Mesendoderm (in vitro differentiated cells): ENCODE measurements around the gene KLHL17.

Source experiments
- DNase-seq: peaks from one replicate; pipeline ENCODE4 v3.0.0; 2013
- H2AK5ac ChIP-seq: 2 replicates; pipeline ENCODE4 v1.6.1; 2013; ENCODE audit warnings: low read length, inconsistent platforms
- H2BK120ac ChIP-seq: 2 replicates; pipeline ENCODE4 v1.6.1; 2013; ENCODE audit warnings: low read depth, mild to moderate bottlenecking, low read length, moderate library complexity, mixed read lengths
- H2BK15ac ChIP-seq: replicated peaks from 2 replicates; pipeline ENCODE4 v1.6.1; 2013; ENCODE audit warnings: low read depth, mild to moderate bottlenecking, moderate library complexity
- H2BK5ac ChIP-seq: 2 replicates; pipeline ENCODE4 v1.6.1; 2013; ENCODE audit warnings: low read length, inconsistent platforms
- H3K18ac ChIP-seq: 2 replicates; pipeline ENCODE4 v1.6.1; 2013; ENCODE audit warnings: mild to moderate bottlenecking, low read length, mixed read lengths
- H3K23ac ChIP-seq: one replicate; pipeline ENCODE4 v1.6.1; 2013; ENCODE audit warnings: low read length
- H3K27ac ChIP-seq: 2 replicates; pipeline ENCODE4 v1.5.1; 2013; ENCODE audit warnings: low read depth, mild to moderate bottlenecking, inconsistent platforms, low read length, moderate library complexity
- H3K27me3 ChIP-seq: 2 replicates; pipeline ENCODE4 v1.6.1; 2013; ENCODE audit warnings: low read length, control low read depth, mild to moderate bottlenecking, inconsistent platforms; ENCODE audit not compliant: insufficient read depth, poor library complexity
- H3K36me3 ChIP-seq: 2 replicates; pipeline ENCODE4 v1.6.1; 2013; ENCODE audit warnings: low read length, inconsistent platforms; ENCODE audit not compliant: control insufficient read depth, insufficient read depth
- H3K4ac ChIP-seq: one replicate; pipeline ENCODE4 v1.6.1; 2013; ENCODE audit warnings: low read depth, mild to moderate bottlenecking, low read length, moderate library complexity
- H3K4me1 ChIP-seq: 2 replicates; pipeline ENCODE4 v1.6.1; 2013; ENCODE audit warnings: low read depth, low read length, inconsistent platforms; ENCODE audit not compliant: control insufficient read depth
- H3K4me2 ChIP-seq: 2 replicates; pipeline ENCODE4 v1.6.1; 2013; ENCODE audit warnings: low read length
- H3K4me3 ChIP-seq: 2 replicates; pipeline ENCODE4 v1.5.1; 2013; ENCODE audit warnings: mild to moderate bottlenecking, low read length
- H3K56ac ChIP-seq: one replicate; pipeline ENCODE4 v1.6.1; 2013; ENCODE audit warnings: low read length
- H3K79me1 ChIP-seq: 2 replicates; pipeline ENCODE4 v1.6.1; 2013; ENCODE audit warnings: low read length, inconsistent platforms
- H3K79me2 ChIP-seq: 2 replicates; pipeline ENCODE4 v1.6.1; 2013; ENCODE audit warnings: mild to moderate bottlenecking, low read length; ENCODE audit not compliant: control insufficient read depth, insufficient read depth
- H3K9ac ChIP-seq: 2 replicates; pipeline ENCODE4 v1.6.1; 2013; ENCODE audit warnings: low read length, inconsistent platforms
- H4K5ac ChIP-seq: one replicate; pipeline ENCODE4 v1.6.1; 2013; ENCODE audit warnings: low read length
- H4K8ac ChIP-seq: one replicate; pipeline ENCODE4 v1.6.1; 2013; ENCODE audit warnings: low read depth, mild to moderate bottlenecking, control low read depth, low read length, moderate library complexity
- WGBS: extraction: QIAGEN DNeasy Blood & Tissue Kit; methylation state at CpG from one replicate; pipeline ENCODE4 v1.1.7; 2013; ENCODE audit warnings: low lambda C conversion rate, missing lambda C conversion rate; ENCODE audit not compliant: insufficient coverage; ENCODE audit errors: extremely low coverage; 5-methylcytosine and 5-hydroxymethylcytosine counted together

The KLHL17 gene

DNA sequence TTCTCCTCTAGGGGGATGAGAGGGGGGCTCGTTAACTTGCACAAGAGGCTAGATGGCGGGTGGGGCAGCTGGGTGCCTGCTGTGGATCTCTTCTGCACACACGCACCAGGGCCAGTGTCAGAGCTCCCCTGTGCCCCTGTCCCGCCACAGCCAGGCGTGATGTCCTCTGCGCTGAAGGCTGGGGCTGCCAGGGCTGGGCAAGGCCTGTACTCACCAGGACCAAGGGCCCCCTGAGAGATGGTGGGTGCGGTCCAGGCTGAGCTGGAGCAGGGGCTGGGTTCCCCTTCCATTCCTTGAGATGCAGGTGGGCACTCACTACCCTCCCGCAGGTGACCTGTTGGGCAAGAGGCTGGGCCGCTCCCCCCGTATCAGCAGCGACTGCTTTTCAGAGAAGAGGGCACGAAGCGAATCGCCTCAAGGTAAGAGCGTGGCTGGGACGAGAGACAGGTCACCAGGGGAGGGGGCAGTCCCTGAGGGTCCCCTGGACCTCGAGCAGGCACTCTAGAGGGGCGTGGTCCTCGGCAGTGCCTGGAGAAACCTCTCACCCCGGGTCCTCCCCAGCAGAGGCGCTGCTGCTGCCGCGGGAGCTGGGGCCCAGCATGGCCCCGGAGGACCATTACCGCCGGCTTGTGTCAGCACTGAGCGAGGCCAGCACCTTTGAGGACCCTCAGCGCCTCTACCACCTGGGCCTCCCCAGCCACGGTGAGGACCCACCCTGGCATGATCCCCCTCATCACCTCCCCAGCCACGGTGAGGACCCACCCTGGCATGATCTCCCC, 21.5 kb upstream of the KLHL17 start:
- DNase-seq, result peak; percentile 75
- Histone ChIP-seq H2BK5ac (peak overlapping the region; percentile 59), H3K79me1 (no peaks in the 10 kb centered on the region), H3K4me3 (no peak overlapping the region), H3K4ac (peak overlapping the region; percentile 89), H4K8ac (no peak overlapping the region), H3K4me1 (peaks cover 15% of the 10 kb centered on the region), H2BK15ac (no peak overlapping the region), H3K79me2 (no peaks in the 10 kb centered on the region), H3K23ac (peak overlapping the region; percentile 38), H2BK120ac (no peak overlapping the region), H3K56ac (peak overlapping the region; percentile 89), H4K5ac (no peak overlapping the region), H3K9ac (peak overlapping the region; percentile 60), H2AK5ac (no peak overlapping the region), H3K27ac (no peak overlapping the region), H3K18ac (peak overlapping the region; percentile 5), H3K4me2 (no peak overlapping the region), H3K36me3 (no peaks in the 10 kb centered on the region), H3K27me3 (no peaks in the 10 kb centered on the region)
- WGBS, result no CpG with 5 or more reads among the region's 30 CpGs

DNA sequence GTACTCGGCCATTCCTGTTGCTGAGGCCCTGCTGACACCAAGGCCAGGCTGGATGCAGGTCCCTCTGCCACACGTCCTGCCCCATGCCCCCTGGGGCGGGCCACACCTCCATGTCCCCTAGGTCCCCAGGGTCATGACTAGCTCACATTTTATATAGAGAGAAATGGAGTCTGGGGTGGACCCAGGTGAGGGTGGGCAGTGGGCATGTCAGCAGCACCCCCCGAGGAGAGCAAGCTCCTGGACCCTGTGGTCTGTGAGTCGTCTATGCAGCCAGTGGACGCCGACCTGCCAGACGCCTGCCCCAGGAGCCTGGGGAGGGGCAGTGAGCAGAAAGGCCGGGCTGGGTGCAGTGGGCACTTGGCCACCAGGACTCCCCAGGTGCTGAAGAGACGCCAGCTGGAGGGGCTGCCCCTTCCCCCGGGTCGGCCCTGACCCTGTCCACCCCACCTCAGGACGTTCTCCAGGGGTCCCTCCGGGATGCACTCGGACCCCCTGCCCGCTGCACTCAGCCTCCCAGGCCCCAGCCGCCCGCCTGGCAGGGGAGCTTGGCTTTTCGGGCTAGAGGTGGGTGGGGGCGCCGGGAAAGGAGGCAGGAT, 20.8 kb upstream of the KLHL17 start:
- Histone ChIP-seq H3K4me2 (no peak overlapping the region), H3K23ac (peak overlapping the region; percentile 38), H2AK5ac (no peak overlapping the region), H3K4me3 (no peak overlapping the region), H4K8ac (no peak overlapping the region), H3K79me1 (no peaks in the 10 kb centered on the region), H3K4ac (peak overlapping the region; percentile 89), H2BK5ac (peak overlapping the region; percentile 59), H3K27ac (no peak overlapping the region), H3K9ac (peak overlapping the region; percentile 60), H3K27me3 (no peaks in the 10 kb centered on the region), H3K36me3 (no peaks in the 10 kb centered on the region), H3K18ac (peak overlapping the region; percentile 47), H2BK15ac (no peak overlapping the region), H3K56ac (peak overlapping the region; percentile 89), H3K79me2 (no peaks in the 10 kb centered on the region), H2BK120ac (no peak overlapping the region), H3K4me1 (peaks cover 15% of the 10 kb centered on the region), H4K5ac (no peak overlapping the region)
- no CpG with 5 or more reads among the region's 21 CpGs for WGBS
- DNase-seq, result no peak

- WGBS, result no CpG with 5 or more reads among the region's 86 CpGs
- DNase-seq, result peak; percentile 80
- Histone ChIP-seq H3K27ac (peak overlapping the region; percentile 36), H3K4ac (peak overlapping the region; percentile 98), H3K36me3 (no peaks in the 10 kb centered on the region), H2AK5ac (no peak overlapping the region), H4K8ac (no peak overlapping the region), H3K18ac (peak overlapping the region; percentile 61), H3K4me1 (peaks cover 9% of the 10 kb centered on the region), H2BK5ac (peak overlapping the region; percentile 62), H2BK120ac (peak overlapping the region; percentile 14), H3K79me2 (no peaks in the 10 kb centered on the region), H3K4me2 (peak overlapping the region; percentile 60), H3K56ac (peak overlapping the region; percentile 96), H3K27me3 (no peaks in the 10 kb centered on the region), H4K5ac (no peak overlapping the region), H3K23ac (peak overlapping the region; percentile 98), H2BK15ac (no peak overlapping the region), H3K9ac (peak overlapping the region; percentile 90), H3K4me3 (peak overlapping the region; percentile 31), H3K79me1 (no peaks in the 10 kb centered on the region)
These were observed 20.0 kb upstream of the KLHL17 start for GRCh38 chr1:940107-941014.

GRCh38 chr1:941015-941587, 19.3 kb upstream of the KLHL17 start:
- peak overlapping the region; percentile 31 for H3K4me3 ChIP-seq
- peak overlapping the region; percentile 36 for H3K27ac ChIP-seq
- H4K8ac ChIP-seq, result no peak overlapping the region
- H3K4me2 ChIP-seq, result peak overlapping the region; percentile 60
- WGBS, result no CpG with 5 or more reads among the region's 36 CpGs
- H3K79me2 ChIP-seq, result no peaks in the 10 kb centered on the region
- H3K36me3 ChIP-seq, result no peaks in the 10 kb centered on the region
- H3K79me1 ChIP-seq, result no peaks in the 10 kb centered on the region
- peak overlapping the region; percentile 61 for H3K18ac ChIP-seq
- H3K9ac ChIP-seq, result peak overlapping the region; percentile 90
- peak overlapping the region; percentile 98 for H3K4ac ChIP-seq
- H2BK120ac ChIP-seq, result peak overlapping the region; percentile 14
- no peak overlapping the region for H2BK15ac ChIP-seq
- H2AK5ac ChIP-seq, result peak overlapping the region; percentile 38
- no peak overlapping the region for H4K5ac ChIP-seq
- peak overlapping the region; percentile 98 for H3K23ac ChIP-seq
- H3K27me3 ChIP-seq, result no peaks in the 10 kb centered on the region
- H3K56ac ChIP-seq, result peak overlapping the region; percentile 96
- no peak for DNase-seq
- H2BK5ac ChIP-seq, result peak overlapping the region; percentile 62
- peaks cover 7% of the 10 kb centered on the region for H3K4me1 ChIP-seq

GRCh38 chr1:941588-942383, 18.6 kb upstream of the KLHL17 start:
- Histone ChIP-seq H3K79me2 (no peaks in the 10 kb centered on the region), H2BK15ac (no peak overlapping the region), H3K9ac (peak overlapping the region; percentile 90), H3K4me1 (peaks cover 7% of the 10 kb centered on the region), H3K23ac (no peak overlapping the region), H3K18ac (peak overlapping the region; percentile 82), H3K36me3 (no peaks in the 10 kb centered on the region), H3K4me3 (peak overlapping the region; percentile 56), H2BK5ac (peak overlapping the region; percentile 76), H3K27ac (peak overlapping the region; percentile 36), H3K56ac (peak overlapping the region; percentile 96), H3K4me2 (peak overlapping the region; percentile 60), H3K4ac (peak overlapping the region; percentile 98), H4K8ac (no peak overlapping the region), H3K79me1 (no peaks in the 10 kb centered on the region), H4K5ac (no peak overlapping the region), H3K27me3 (no peaks in the 10 kb centered on the region), H2BK120ac (peak overlapping the region; percentile 31), H2AK5ac (no peak overlapping the region)
- no CpG with 5 or more reads among the region's 98 CpGs for WGBS
- peak; percentile 97 for DNase-seq
